Inferior parietal cortex (tissue), 1 donor: ENCODE measurements around the gene NAV2.
A peak's percentile ranks its signal among the peaks of the same experiment; 100 is the strongest.

Experiments
- DNase-seq: peaks from one replicate; pipeline ENCODE4 v3.0.0-alpha.2; 2016; ENCODE audit errors: extremely low spot score

Gene NAV2

DNA sequence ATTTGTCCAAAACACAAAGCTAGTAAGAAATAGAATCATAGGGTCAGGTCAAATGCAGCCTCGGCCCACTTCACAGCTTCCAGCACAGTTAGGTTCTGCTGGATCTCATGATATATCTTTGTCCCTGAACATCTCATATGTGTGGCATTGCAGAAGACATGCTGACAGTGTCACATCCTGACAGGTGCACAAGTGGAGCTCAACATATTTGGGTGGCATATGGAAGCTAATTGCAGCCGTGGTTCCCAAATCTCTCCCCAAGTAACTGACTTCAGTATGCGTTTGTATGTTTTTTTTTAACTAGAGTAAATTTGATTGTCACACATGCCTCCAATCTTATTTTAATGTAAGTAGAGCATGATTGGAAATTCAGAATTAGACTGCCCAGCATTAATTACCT is 33.4 kb downstream of the NAV2 start:
- no peak for DNase-seq

- no peak for DNase-seq
Measured at GRCh38 chr11:19747634-19748033, 35.0 kb downstream of the NAV2 start.

DNA sequence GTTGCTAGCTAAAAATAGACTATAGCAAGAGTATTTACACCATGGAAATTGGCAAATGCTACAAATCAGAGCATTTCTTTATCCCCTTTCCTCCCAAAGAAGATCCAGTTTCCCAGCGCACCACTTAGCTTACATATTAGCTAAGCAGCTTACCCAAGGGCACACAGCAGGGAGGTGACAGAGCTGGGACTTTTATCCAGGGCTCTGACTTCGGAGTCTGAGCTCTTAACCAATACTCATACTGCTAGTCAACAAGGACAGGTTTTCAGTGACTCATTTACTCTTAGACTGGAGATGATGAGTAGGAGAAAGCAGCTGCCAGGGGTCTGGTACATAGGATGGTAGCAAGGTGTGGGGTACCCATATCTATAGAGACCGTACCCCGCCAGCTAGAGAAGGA is 38.4 kb downstream of the NAV2 start:
- DNase-seq: no peak

GRCh38 chr11:19753451-19754106 is 40.9 kb downstream of the NAV2 start:
- DNase-seq: no peak

DNA sequence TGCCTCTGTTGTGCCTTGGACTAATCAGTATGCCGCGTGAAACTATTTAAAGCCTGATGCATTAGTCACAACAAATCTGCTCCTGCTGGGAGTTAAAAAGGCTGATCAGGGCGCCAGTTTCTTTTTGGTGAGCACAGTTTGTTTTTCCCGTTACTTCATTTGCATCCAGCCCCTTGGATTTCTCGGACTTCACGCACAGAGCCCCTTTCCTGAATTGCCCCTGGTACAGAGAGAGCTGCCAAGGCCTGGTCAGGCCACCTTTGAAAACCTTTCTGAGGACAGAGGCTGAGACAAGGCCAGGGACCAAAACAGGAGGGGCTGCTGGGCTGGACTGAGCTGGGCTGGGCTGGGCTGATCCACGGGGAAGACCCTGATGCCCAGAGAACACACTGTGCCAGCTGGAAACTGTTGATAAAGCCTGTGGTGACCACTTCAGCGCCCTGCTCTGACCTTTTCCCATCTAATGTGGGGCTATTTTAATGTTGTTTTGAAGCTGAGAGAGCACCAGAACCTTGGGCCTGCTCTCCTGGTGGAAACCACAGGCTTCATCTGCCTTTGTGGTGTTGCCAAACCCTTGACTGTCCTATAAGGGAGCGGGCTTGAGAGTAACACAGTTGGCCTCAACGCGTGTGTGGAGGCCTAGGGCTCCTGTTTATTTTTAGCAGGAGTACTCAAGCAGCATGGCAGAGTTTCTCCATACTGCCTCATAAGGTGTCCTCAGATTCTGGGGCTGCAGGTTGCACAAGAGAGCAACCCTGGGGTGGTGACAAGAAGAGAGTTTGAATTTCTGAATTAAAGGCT is 44.2 kb downstream of the NAV2 start:
- DNase-seq: peak; percentile 44

GRCh38 chr11:19759389-19759788 is 46.8 kb downstream of the NAV2 start:
- no peak for DNase-seq

GRCh38 chr11:19762266-19762665 is 49.6 kb downstream of the NAV2 start:
- DNase-seq: no peak

DNA sequence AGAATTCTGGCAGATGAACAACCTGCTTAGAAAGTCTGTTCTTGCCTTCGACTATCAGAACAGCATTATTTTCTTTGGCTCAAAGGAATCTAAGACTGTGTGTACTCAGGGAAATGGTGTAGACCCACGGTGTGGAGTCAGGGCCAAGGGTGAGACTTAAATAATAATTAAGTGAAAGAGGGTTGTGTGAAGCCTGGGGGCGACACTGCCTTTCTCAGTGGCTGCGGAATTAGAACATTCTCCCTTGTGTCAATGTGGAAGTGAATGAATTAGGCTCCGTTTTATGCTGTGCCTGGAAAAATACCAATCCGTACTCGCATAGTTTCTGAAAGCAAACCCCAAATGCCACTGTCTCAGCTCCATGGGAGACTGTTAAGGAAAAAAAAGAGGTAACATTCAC is 50.7 kb downstream of the NAV2 start:
- no peak for DNase-seq

GRCh38 chr11:19766206-19766605 is 53.6 kb downstream of the NAV2 start:
- DNase-seq: no peak

DNA sequence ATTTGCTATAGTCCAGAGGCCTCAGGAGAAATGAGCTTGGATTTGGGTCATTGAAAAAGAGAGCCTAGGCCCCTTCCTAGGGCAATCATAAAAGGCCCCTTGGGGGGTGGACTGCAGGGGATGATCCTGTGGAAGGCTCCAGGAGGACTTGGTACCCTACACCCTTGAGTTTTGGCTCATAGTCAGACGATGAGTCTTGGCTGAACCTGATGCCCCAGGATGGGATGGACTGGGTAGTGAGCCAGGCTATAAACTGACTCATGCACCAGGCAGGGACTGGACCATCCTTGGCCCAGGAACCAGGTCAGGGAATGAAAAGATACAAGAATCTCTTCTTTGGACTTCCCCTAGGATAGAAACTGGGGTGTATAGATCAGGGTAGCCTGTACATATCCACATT is 54.2 kb downstream of the NAV2 start:
- no peak for DNase-seq

DNA sequence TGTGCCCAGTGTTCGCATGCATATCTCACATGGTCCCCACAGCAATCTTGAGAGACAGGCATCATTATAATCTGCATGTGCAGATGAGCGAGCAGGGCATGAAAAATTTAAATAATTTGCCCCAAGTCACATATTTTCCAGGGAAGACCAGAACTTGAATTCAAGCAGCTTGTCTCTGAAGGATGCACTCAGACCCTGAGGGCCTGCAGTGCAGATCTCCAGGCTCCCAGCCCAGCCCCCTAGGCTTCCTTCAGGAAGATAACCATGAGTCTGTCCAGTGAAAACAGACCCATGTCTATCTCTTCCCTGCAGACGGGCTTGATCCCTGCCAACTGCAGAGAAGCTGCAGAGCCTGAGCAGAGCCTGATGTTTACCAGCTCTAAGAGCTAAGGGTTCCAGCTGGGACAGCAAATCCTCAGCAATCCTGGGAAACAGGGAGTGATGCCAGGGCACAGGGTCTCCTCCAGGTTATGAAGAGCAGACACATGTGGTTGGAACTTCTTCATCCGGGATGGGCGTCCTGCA is 55.1 kb downstream of the NAV2 start:
- no peak for DNase-seq

DNA sequence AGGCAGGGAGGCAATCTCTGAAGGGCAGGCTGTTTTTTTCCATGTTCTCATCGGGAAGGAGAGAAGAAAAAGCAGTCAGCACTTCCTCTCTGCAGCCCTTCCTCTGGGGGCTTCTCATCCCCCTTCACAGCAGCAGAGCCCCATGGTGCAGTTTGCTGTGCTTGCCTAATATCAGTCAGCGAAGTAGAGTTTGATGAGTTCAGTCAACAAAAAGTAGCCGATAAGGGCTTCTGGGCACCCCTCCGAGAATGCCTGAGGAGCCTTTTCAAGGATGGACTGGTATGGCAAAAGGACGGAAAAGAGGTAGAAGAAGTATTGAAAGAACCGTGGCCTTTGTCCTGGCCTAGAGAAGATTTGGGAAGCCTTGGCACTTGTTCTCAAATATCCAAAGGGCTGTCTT is 55.6 kb downstream of the NAV2 start:
- no peak for DNase-seq

- DNase-seq: peak; percentile 20
Measured at GRCh38 chr11:19768815-19769214, 56.2 kb downstream of the NAV2 start.

GRCh38 chr11:19769820-19770219 is 57.2 kb downstream of the NAV2 start:
- DNase-seq: no peak

DNA sequence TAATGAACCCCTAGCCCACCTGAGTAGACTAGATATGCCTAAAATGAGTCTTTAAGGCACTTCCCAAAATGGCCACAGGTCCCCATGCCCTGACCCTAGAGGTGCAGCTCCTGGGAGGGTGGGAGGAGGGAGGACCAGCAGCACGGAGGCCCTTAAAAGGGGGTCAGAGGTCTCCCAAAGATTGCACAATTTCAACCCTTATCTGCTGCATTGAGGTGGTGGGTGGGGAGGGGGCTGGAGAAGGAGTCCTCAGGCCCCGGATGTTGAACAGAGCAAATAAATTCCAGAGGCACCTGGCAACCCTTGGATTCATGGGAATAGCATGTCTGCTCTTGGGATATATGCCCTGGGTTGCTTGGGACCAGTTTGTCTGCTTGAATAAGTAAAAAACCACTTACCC is 57.6 kb downstream of the NAV2 start:
- no peak for DNase-seq

DNA sequence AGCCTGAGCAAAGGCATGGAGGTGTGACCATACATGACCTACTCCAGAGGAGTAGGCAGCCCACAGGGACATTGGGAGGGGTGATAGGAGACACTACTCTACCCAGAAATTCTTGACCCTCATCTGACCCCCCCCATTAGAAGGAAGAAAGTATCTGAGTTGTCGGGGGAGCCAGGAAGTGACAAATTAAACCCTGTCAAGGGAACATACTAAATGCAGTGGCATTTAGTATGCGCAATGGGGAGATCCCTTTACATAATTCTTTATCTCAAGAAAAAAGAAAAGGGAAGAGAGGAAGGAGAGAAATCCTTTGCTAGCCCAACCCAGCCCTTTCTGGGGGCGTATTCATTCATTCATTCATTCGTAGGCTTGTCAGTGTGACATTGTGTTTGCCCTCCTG is 58.8 kb downstream of the NAV2 start:
- DNase-seq: no peak

DNA sequence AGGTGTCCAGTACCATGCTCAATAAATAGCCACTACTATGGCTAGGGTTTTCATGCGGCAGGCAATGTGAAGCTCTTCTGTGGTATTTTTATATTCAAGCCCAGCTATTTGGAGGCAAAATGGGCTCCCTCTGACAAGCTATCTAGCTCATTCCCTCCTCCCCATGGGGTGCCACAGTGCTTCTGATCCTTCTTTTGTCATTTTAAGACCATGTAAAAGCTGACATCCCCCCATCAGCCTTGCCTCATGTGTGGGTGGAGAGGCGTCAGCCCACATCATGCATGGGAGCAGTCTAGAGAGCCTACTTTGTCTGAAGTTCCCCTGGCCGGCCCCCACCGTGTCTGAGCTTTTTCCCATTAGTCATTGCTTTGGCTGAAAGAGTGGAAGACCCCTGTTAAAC is 59.8 kb downstream of the NAV2 start:
- DNase-seq: no peak

- no peak for DNase-seq
Measured at GRCh38 chr11:19774329-19774728, 61.7 kb downstream of the NAV2 start.

- DNase-seq: no peak
Measured at GRCh38 chr11:19774817-19775580, 62.4 kb downstream of the NAV2 start.

- DNase-seq: no peak
Measured at GRCh38 chr11:19775622-19776021, 63.0 kb downstream of the NAV2 start.

- DNase-seq: no peak
Measured at GRCh38 chr11:19777039-19777376, 64.4 kb downstream of the NAV2 start.

GRCh38 chr11:19777377-19778102 is 64.9 kb downstream of the NAV2 start:
- no peak for DNase-seq
